Adrenal gland (tissue), 5 donors: ENCODE data around the gene DBR1.

Experiments
- POLR2A ChIP-seq, 2 donors: fragments of 450-650 bp; IDR thresholded peaks; one replicate each; pipeline ENCODE4 v1.6.1; 2017; ENCODE audit warnings: antibody characterized with exemption in 2 of 2, mild to moderate bottlenecking in 2 of 2, moderate library complexity in 1 of 2
- TF ChIP-seq, protein P1 (sequence below), 6 experiments: fragments of 450-650 bp in 4 of 6; fragments of 200-600 bp in 2 of 6; sonication (generic) in 1 of 6; IDR thresholded peaks; 1 replicate in 5 of 6; 2 replicates in 1 of 6; pipeline versions ENCODE4 v1.5.1 to v1.8.0; 2016 to 2021; ENCODE audit warnings: antibody characterized with exemption in 6 of 6, mild to moderate bottlenecking in 2 of 6, moderate library complexity in 1 of 6
- donor health status: DM: no; HTN: no; CAD: no.

DNA sequence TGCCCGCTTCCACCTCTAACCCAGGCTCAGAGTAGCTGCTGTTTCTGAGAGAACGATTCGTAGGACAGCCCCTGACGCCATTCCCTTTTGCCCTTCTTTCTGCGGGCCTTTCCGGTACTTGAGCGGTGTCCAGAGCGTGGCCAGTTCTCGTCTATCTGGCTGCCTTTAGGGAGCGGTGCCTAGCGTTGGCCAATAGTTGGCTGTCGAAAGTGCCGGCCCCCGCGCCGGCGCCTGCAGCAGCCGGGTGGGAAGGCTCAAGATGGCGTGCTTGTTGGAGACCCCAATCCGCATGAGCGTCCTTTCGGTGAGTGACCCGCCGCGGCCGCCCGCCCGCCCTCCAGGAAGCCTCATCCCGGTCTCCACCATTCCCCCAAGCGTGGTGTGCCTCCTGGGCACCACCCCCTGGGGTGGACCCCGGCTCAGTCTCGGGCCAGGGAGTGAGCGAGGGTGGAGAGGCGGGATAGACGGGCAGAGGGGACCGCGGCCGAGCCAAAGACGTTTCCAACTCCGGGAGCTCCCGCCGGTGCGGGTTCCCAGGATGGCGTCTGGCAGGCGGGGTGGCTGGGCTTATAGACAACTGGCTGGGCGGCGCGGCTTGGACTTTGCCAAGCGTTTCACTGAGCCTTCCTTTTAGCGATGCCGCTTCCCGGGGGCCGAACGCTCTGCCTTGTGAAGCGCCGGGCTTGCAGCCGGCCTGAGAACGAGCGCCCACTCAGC is 12.7 kb upstream of the DBR1 start, which contains the start of gene ARMC8:
- TF ChIP-seq, protein P1, sequence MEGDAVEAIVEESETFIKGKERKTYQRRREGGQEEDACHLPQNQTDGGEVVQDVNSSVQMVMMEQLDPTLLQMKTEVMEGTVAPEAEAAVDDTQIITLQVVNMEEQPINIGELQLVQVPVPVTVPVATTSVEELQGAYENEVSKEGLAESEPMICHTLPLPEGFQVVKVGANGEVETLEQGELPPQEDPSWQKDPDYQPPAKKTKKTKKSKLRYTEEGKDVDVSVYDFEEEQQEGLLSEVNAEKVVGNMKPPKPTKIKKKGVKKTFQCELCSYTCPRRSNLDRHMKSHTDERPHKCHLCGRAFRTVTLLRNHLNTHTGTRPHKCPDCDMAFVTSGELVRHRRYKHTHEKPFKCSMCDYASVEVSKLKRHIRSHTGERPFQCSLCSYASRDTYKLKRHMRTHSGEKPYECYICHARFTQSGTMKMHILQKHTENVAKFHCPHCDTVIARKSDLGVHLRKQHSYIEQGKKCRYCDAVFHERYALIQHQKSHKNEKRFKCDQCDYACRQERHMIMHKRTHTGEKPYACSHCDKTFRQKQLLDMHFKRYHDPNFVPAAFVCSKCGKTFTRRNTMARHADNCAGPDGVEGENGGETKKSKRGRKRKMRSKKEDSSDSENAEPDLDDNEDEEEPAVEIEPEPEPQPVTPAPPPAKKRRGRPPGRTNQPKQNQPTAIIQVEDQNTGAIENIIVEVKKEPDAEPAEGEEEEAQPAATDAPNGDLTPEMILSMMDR (IDR thresholded peaks at IDR 0.05) = no peak
- TF ChIP-seq POLR2A (IDR thresholded peaks at IDR 0.05) = peak; percentile 67 to 96
